H1 (cell line): ENCODE results near the gene KCNJ13. TPM values are rescaled to one million over a fixed set of nuclear protein-coding genes. Genes with fewer than 3 reads are reported as not detected.

ENCODE experiments used
- CTCF ChIA-PET: fragments of 300-600 bp; sonication (Branson Sonifier 250); formaldehyde crosslinking; loops from one replicate; lab custom pipeline; 2021; ENCODE audit not compliant: partially characterized antibody; lab: Charles Lee
- POLR2A ChIA-PET: fragments of 300-600 bp; sonication (Branson Sonifier 250); formaldehyde crosslinking; loops from one replicate; lab custom pipeline; 2021; ENCODE audit warnings: inconsistent platforms; ENCODE audit not compliant: partially characterized antibody; lab: Charles Lee
- DNase-seq, 2 experiments: peaks; one replicate each; pipeline versions ENCODE4 v3.0.0 to v3.0.0-alpha.2; 2010 to 2022; ENCODE audit warnings: low spot score in 2 of 2, low read depth in 1 of 2, mixed read lengths in 1 of 2
- FAIRE-seq: peaks from 2 replicates; lab custom pipeline; 2011; peaks lifted over from hg19 to GRCh38; lab: Jason Lieb, UNC
- H2AFZ ChIP-seq: 2 replicates; pipeline ENCODE4 v1.8.1; 2012; ENCODE audit warnings: low read length, inconsistent platforms
- H2AK5ac ChIP-seq: 2 replicates; pipeline ENCODE4 v1.6.1; 2013; ENCODE audit warnings: low read depth, low read length
- H2BK120ac ChIP-seq: replicated peaks from 2 replicates; pipeline ENCODE3; 2013; ENCODE audit warnings: low read depth, low read length, inconsistent platforms
- H2BK12ac ChIP-seq: 2 replicates; pipeline ENCODE4 v1.6.1; 2013; ENCODE audit warnings: low read depth, low read length
- H2BK15ac ChIP-seq: 2 replicates; pipeline ENCODE4 v1.6.1; 2013; ENCODE audit warnings: low read length
- H2BK20ac ChIP-seq: 2 replicates; pipeline ENCODE4 v1.6.1; 2013; ENCODE audit warnings: low read length
- H2BK5ac ChIP-seq: 2 replicates; pipeline ENCODE4 v1.6.1; 2013; ENCODE audit warnings: low read depth, low read length
- H3K14ac ChIP-seq: 2 replicates; pipeline ENCODE4 v1.6.1; 2013; ENCODE audit warnings: inconsistent platforms; ENCODE audit not compliant: insufficient read length
- H3K18ac ChIP-seq: 2 replicates; pipeline ENCODE4 v1.6.1; 2013; ENCODE audit warnings: low read length; ENCODE audit errors: extremely low read depth
- H3K23ac ChIP-seq: 2 replicates; pipeline ENCODE4 v1.6.1; 2013; ENCODE audit warnings: inconsistent platforms; ENCODE audit not compliant: insufficient read length
- H3K23me2 ChIP-seq: 2 replicates; pipeline ENCODE4 v1.6.1; 2013; ENCODE audit warnings: low read depth, low read length
- H3K27ac ChIP-seq: 2 replicates; pipeline ENCODE4 v1.6.1; 2011; ENCODE audit warnings: low read depth, low read length, inconsistent platforms
- H3K27me3 ChIP-seq, 4 experiments: replicated peaks in 1 of 4; 1 replicate in 1 of 4; 2 replicates in 3 of 4; pipeline versions ENCODE4 v1.6.1 to v1.8.1; 2011 to 2013; ENCODE audit warnings: low read length in 3 of 4, mild to moderate bottlenecking in 3 of 4, inconsistent platforms in 2 of 4, mixed read lengths in 2 of 4, moderate library complexity in 1 of 4; ENCODE audit not compliant: control insufficient read depth in 3 of 4, insufficient read depth in 3 of 4; ENCODE audit errors: extremely low read depth in 1 of 4
- H3K36me3 ChIP-seq, 4 experiments: 2 replicates each; pipeline versions ENCODE4 v1.6.1 to v1.8.1; 2011 to 2013; ENCODE audit warnings: mild to moderate bottlenecking in 4 of 4, low read length in 3 of 4, moderate library complexity in 2 of 4, control low read depth in 1 of 4, inconsistent platforms in 1 of 4; ENCODE audit not compliant: insufficient read depth in 4 of 4, control insufficient read depth in 2 of 4
- H3K4ac ChIP-seq: replicated peaks from 2 replicates; pipeline ENCODE3; 2013; ENCODE audit warnings: low read length, low read depth, mixed read lengths, inconsistent platforms; ENCODE audit not compliant: insufficient read length
- H3K4me1 ChIP-seq, 4 experiments: replicated peaks in 1 of 4; 1 replicate in 1 of 4; 2 replicates in 3 of 4; pipeline versions ENCODE4 v1.6.1 to v1.8.1; 2011 to 2013; ENCODE audit warnings: low read length in 3 of 4, inconsistent platforms in 2 of 4, mixed read lengths in 1 of 4; ENCODE audit not compliant: insufficient read depth in 4 of 4, control insufficient read depth in 3 of 4
- H3K4me2 ChIP-seq, 2 experiments: 2 replicates each; pipeline versions ENCODE4 v1.6.1 to v1.8.1; 2011 to 2013; ENCODE audit warnings: low read depth in 2 of 2, low read length in 2 of 2, control low read depth in 1 of 2, inconsistent platforms in 1 of 2, mild to moderate bottlenecking in 1 of 2; ENCODE audit not compliant: insufficient read depth in 1 of 2
- H3K4me3 ChIP-seq, 4 experiments: fragments of 200-600, 300-600 bp in 1 of 4; sonication (generic), shearing (Covaris generic), sonication (Bioruptor Twin) in 1 of 4; 2 replicates each; pipeline versions ENCODE4 v1.5.1 to v1.8.1; 2011 to 2016; ENCODE audit warnings: low read length in 4 of 4, low read depth in 3 of 4, control low read depth in 2 of 4, inconsistent platforms in 2 of 4, mild to moderate bottlenecking in 2 of 4, mixed read lengths in 1 of 4, moderate library complexity in 1 of 4; ENCODE audit not compliant: insufficient read depth in 2 of 4; ENCODE audit errors: extremely low read depth in 1 of 4
- H3K56ac ChIP-seq: replicated peaks from 2 replicates; pipeline ENCODE3; 2013; ENCODE audit warnings: low read depth, mild to moderate bottlenecking, mixed read lengths, low read length, inconsistent platforms; ENCODE audit not compliant: insufficient read length
- H3K79me1 ChIP-seq: 2 replicates; pipeline ENCODE4 v1.6.1; 2013; ENCODE audit warnings: low read depth, low read length, control low read depth
- H3K79me2 ChIP-seq, 2 experiments: 2 replicates each; pipeline versions ENCODE4 v1.6.1 to v1.8.1; 2012 to 2013; ENCODE audit warnings: low read length in 2 of 2, mild to moderate bottlenecking in 2 of 2, inconsistent platforms in 1 of 2; ENCODE audit not compliant: insufficient read depth in 2 of 2, control insufficient read depth in 1 of 2
- H3K9ac ChIP-seq, 4 experiments: replicated peaks in 1 of 4; 1 replicate in 1 of 4; 2 replicates in 3 of 4; pipeline versions ENCODE4 v1.6.1 to v1.8.1; 2011 to 2013; ENCODE audit warnings: low read depth in 3 of 4, low read length in 3 of 4, control low read depth in 2 of 4, mild to moderate bottlenecking in 2 of 4, moderate library complexity in 2 of 4, inconsistent platforms in 1 of 4; ENCODE audit errors: extremely low read depth in 1 of 4
- H3K9me3 ChIP-seq, 2 experiments: 2 replicates each; pipeline versions ENCODE4 v1.6.1 to v1.8.1; 2012 to 2013; ENCODE audit warnings: mild to moderate bottlenecking in 2 of 2, moderate library complexity in 2 of 2, control low read depth in 1 of 2, inconsistent platforms in 1 of 2, low read depth in 1 of 2, low read length in 1 of 2, mixed read lengths in 1 of 2; ENCODE audit not compliant: insufficient read depth in 2 of 2
- H4K20me1 ChIP-seq, 2 experiments: replicated peaks in 1 of 2; 2 replicates each; pipeline versions ENCODE3 to v1.8.1; 2011 to 2013; ENCODE audit warnings: inconsistent platforms in 2 of 2, low read length in 2 of 2, mild to moderate bottlenecking in 1 of 2; ENCODE audit not compliant: insufficient read depth in 2 of 2, control insufficient read depth in 1 of 2
- H4K5ac ChIP-seq: 2 replicates; pipeline ENCODE4 v1.6.1; 2013; ENCODE audit warnings: low read length, low read depth, mixed read lengths, inconsistent platforms; ENCODE audit not compliant: insufficient read length
- H4K8ac ChIP-seq: 2 replicates; pipeline ENCODE4 v1.8.0; 2013; ENCODE audit warnings: mild to moderate bottlenecking, moderate library complexity, low read length, inconsistent platforms; ENCODE audit not compliant: insufficient read depth; ENCODE audit errors: extremely low read depth
- H4K91ac ChIP-seq: replicated peaks from 2 replicates; pipeline ENCODE3; 2013; ENCODE audit warnings: low read length, mixed read lengths, inconsistent platforms; ENCODE audit not compliant: insufficient read length
- ASH2L ChIP-seq: fragments of 200-600, 300-600 bp; sonication (generic); IDR thresholded peaks from one replicate; pipeline ENCODE4 v1.7.1; 2017; ENCODE audit warnings: low read length
- CHD1 ChIP-seq: IDR thresholded peaks from 2 replicates; pipeline ENCODE4 v1.6.1; 2012; ENCODE audit warnings: low read depth, low read length, improper control_type of control experiment
- CTBP2 ChIP-seq: IDR thresholded peaks from 2 replicates; pipeline ENCODE4 v1.7.0; 2011; ENCODE audit warnings: borderline replicate concordance, mild to moderate bottlenecking, moderate library complexity, mixed read lengths, low read length; ENCODE audit not compliant: insufficient read depth, insufficient read length
- EP300 ChIP-seq, 2 experiments: IDR thresholded peaks; 1 replicate in 1 of 2; 2 replicates in 1 of 2; pipeline ENCODE4 v1.6.1; 2011 to 2012; ENCODE audit warnings: low read depth in 2 of 2, low read length in 2 of 2, mild to moderate bottlenecking in 2 of 2, borderline replicate concordance in 1 of 2, inconsistent platforms in 1 of 2, moderate library complexity in 1 of 2
- FOSL1 ChIP-seq: IDR thresholded peaks from 2 replicates; pipeline ENCODE4 v1.6.1; 2011; ENCODE audit warnings: mild to moderate bottlenecking, low read depth, low read length, moderate library complexity; ENCODE audit not compliant: insufficient read depth
- GTF2F1 ChIP-seq: IDR thresholded peaks from 2 replicates; pipeline ENCODE4 v1.6.1; 2012; ENCODE audit warnings: low read depth, low read length, improper control_type of control experiment, borderline replicate concordance
- KDM5A ChIP-seq: fragments of 200-600 bp; IDR thresholded peaks from 2 replicates; pipeline ENCODE4 v1.7.1; 2012; ENCODE audit warnings: mild to moderate bottlenecking, low read length, inconsistent platforms, mixed read lengths
- NANOG ChIP-seq: IDR thresholded peaks from 2 replicates; pipeline ENCODE4 v1.6.1; 2011; ENCODE audit warnings: low read length, low read depth, mild to moderate bottlenecking, inconsistent platforms; ENCODE audit not compliant: insufficient read depth, poor library complexity, severe bottlenecking
- POLR2A ChIP-seq, 2 experiments: IDR thresholded peaks; 1 replicate in 1 of 2; 2 replicates in 1 of 2; pipeline ENCODE4 v1.6.1; 2011; ENCODE audit warnings: low read depth in 2 of 2, low read length in 2 of 2, mild to moderate bottlenecking in 2 of 2; ENCODE audit errors: control extremely low read depth in 1 of 2
- POU5F1 ChIP-seq: IDR thresholded peaks from 2 replicates; pipeline ENCODE4 v1.6.1; 2011; ENCODE audit warnings: low read depth, mild to moderate bottlenecking, low read length, moderate library complexity
- SAP30 ChIP-seq: fragments of 300-600 bp; sonication (generic); IDR thresholded peaks from 2 replicates; pipeline ENCODE4 v1.7.1; 2012; ENCODE audit warnings: low read length, moderate library complexity, mild to moderate bottlenecking, inconsistent platforms; ENCODE audit not compliant: insufficient read depth, insufficient replicate concordance
- TBP ChIP-seq: IDR thresholded peaks from 2 replicates; pipeline ENCODE4 v1.6.1; 2011; ENCODE audit warnings: low read depth, low read length, improper control_type of control experiment
- YY1 ChIP-seq: IDR thresholded peaks from 2 replicates; pipeline ENCODE4 v1.6.1; 2011; ENCODE audit warnings: low read depth, mild to moderate bottlenecking, low read length
- WGBS, 2 experiments: shearing (Covaris generic) in 1 of 2; methylation state at CpG; one replicate each; pipeline versions ENCODE4 v1.1.6 to v1.1.7; 2013 to 2015; ENCODE audit warnings: low lambda C conversion rate in 2 of 2, mixed read lengths in 2 of 2, inconsistent platforms in 1 of 2, low coverage in 1 of 2, missing lambda C conversion rate in 1 of 2; ENCODE audit not compliant: insufficient replicate concordance in 2 of 2, insufficient coverage in 1 of 2, insufficient read length in 1 of 2; ENCODE audit errors: extremely low coverage in 1 of 2, missing lambda C conversion rate in 1 of 2; 5-methylcytosine and 5-hydroxymethylcytosine counted together
- polyA plus RNA-seq, 7 experiments: library from polyadenylated mRNA; depleted of rRNA in 3 of 7; stranded (reverse) in 5 of 7; unstranded in 2 of 7; fragments of >200 nt in 5 of 7; fragments of 200-250 nt in 2 of 7; gene quantifications; 1 replicate in 5 of 7; 2 replicates in 1 of 7; 4 replicates in 1 of 7; pipeline versions ENCODE4 v1.2.1 to v1.2.3, GENCODE V29; 2011 to 2013; ENCODE audit warnings: missing spikeins in 2 of 7, mixed read lengths in 2 of 7
- total RNA-seq: library from RNA; stranded (reverse); fragmentation: NEBNext Ultra II Directional; extraction: Animal tissue kit (Norgen Biotek cat#: 25700); gene quantifications from 2 replicates; pipeline ENCODE4 v1.2.1, GENCODE V29; 2021

The KCNJ13 gene
- total and polyA plus RNA-seq, 2 of the 8 experiments (the other 6 are each of a cell fraction or from before 2014, with no cell fraction given): not detected

DNA sequence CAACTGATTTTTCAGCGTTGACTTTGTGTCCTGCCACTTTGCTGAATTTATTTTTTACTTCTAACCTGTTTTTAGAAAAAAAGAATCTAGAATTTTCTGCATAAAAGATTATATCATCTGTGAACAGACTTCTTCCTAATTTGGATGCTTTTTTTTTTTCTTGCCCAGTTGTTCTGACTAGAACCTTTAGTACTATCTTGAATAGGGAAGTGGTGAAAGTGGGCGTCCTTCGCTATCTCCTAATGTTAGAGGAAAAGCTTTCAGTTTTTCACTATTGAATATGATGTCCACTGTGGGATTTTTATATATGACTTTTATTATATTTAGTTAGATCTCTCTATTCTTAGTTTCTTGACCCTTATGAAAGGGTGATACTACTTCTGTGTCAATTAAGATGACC lies 25.7 kb upstream of the KCNJ13 start:
- no peak overlapping the region for H2BK15ac ChIP-seq
- H3K79me2 ChIP-seq: peaks cover 0 to 2% of the 10 kb centered on the region in 2 experiments; a peak in 1 of 4 replicates
- no peak for TF ChIP-seq EP300 (IDR thresholded peaks at IDR 0.05; ENCODE audit: borderline replicate concordance in 1 of 2, low read depth in 2 of 2, low read length in 2 of 2)
- TF ChIP-seq GTF2F1: no peak
- no peak for TF ChIP-seq POLR2A (IDR thresholded peaks at IDR 0.05; ENCODE audit: control extremely low read depth in 1 of 2, low read depth in 2 of 2, low read length in 2 of 2)
- TF ChIP-seq NANOG: no peak
- no peak for TF ChIP-seq FOSL1
- no peak for TF ChIP-seq YY1
- no peak for TF ChIP-seq POU5F1
- TF ChIP-seq SAP30: no peak
- no peak for TF ChIP-seq ASH2L
- TF ChIP-seq CTBP2: no peak
- no peak for TF ChIP-seq KDM5A
- no peak for TF ChIP-seq TBP
- TF ChIP-seq CHD1: no peak
- H3K23ac ChIP-seq: no peak overlapping the region
- H3K4ac ChIP-seq: no peak overlapping the region
- no peak overlapping the region for H2AFZ ChIP-seq
- H4K5ac ChIP-seq: no peak overlapping the region
- no peaks in the 10 kb centered on the region for H3K23me2 ChIP-seq
- ChIA-PET POLR2A (no interaction called here), CTCF (no interaction called here)
- H3K27me3 ChIP-seq: no peaks in the 10 kb centered on the region
- no peak overlapping the region for H2AK5ac ChIP-seq
- 81% methylated on average over 3 of the region's 3 CpGs; no CpG with 5 or more reads in 1 of the 2 experiments for WGBS, 2 experiments
- no peak overlapping the region for H2BK20ac ChIP-seq
- DNase-seq (no peak), FAIRE-seq (no peak)
- H3K79me1 ChIP-seq: no peaks in the 10 kb centered on the region
- H3K14ac ChIP-seq: no peak overlapping the region
- no peak overlapping the region for H2BK120ac ChIP-seq
- no peak overlapping the region for H3K4me3 ChIP-seq
- peaks cover 3 to 13% (median 7%) of the 10 kb centered on the region in 4 experiments; a peak in 6 of 8 replicates for H3K36me3 ChIP-seq
- H3K27ac ChIP-seq: no peak overlapping the region
- no peaks in the 10 kb centered on the region for H3K9me3 ChIP-seq
- no peak overlapping the region for H2BK5ac ChIP-seq
- no peaks in the 10 kb centered on the region for H4K20me1 ChIP-seq
- H3K4me1 ChIP-seq: peaks cover 0 to 5% (median 0%) of the 10 kb centered on the region in 4 experiments; a peak in 1 of 7 replicates
- H2BK12ac ChIP-seq: no peak overlapping the region
- H3K56ac ChIP-seq: no peak overlapping the region
- H3K4me2 ChIP-seq: no peak overlapping the region
- H3K9ac ChIP-seq: no peak overlapping the region
- H4K91ac ChIP-seq: no peak overlapping the region
- H3K18ac ChIP-seq: no peak overlapping the region
- no peak overlapping the region for H4K8ac ChIP-seq
